ENCODE results near the gene TUBA3E.
"Not testable (repeated sequence)": the region's sequence is repeated elsewhere in the genome, so short reads cannot be mapped to it uniquely, and the experiment has no call there.

TUBA3E gene

GRCh38 chr2:130198343-130198742 lies at the start of gene TUBA3E:
Gene TUBA3E (minus strand): TSS chr2:130198439. CDS start chr2:130198360, 79 bp downstream.
- Mint-ChIP-seq H3K27ac (no peak within 1 kb of the TSS), H3K27me3 (ENCODE audit: low read depth) (no peaks in the 10 kb centered on the region), H3K4me3 (no peak within 1 kb of the TSS), H3K36me3 (ENCODE audit: low read depth) (no peaks in the 10 kb centered on the region), H3K9me3 (no peaks in the 10 kb centered on the region), H3K4me1 (no peaks in the 10 kb centered on the region)
- no peak for TF ChIP-seq CTCF (IDR thresholded peaks at IDR 0.05; ENCODE audit: unreplicated experiment in 3 of 3)

- Mint-ChIP-seq H3K36me3 (ENCODE audit: low read depth) (no peaks in the 10 kb centered on the region), H3K4me1 (no peaks in the 10 kb centered on the region), H3K27ac (no peak overlapping the region), H3K9me3 (no peaks in the 10 kb centered on the region), H3K27me3 (ENCODE audit: low read depth) (peaks cover 4% of the 10 kb centered on the region), H3K4me3 (no peak overlapping the region)
- no peak for TF ChIP-seq CTCF (IDR thresholded peaks at IDR 0.05; ENCODE audit: unreplicated experiment in 3 of 3)
These were observed 48.2 kb upstream of the TUBA3E start for GRCh38 chr2:130246430-130246829.

- no peaks in the 10 kb centered on the region for H3K4me1 Mint-ChIP-seq
- H3K27me3 Mint-ChIP-seq (ENCODE audit: low read depth), result peaks cover 4% of the 10 kb centered on the region
- H3K36me3 Mint-ChIP-seq (ENCODE audit: low read depth), result no peaks in the 10 kb centered on the region
- no peaks in the 10 kb centered on the region for H3K9me3 Mint-ChIP-seq
- H3K4me3 Mint-ChIP-seq, result no peak overlapping the region
- no peak overlapping the region for H3K27ac Mint-ChIP-seq
- TF ChIP-seq CTCF (IDR thresholded peaks at IDR 0.05; ENCODE audit: unreplicated experiment in 3 of 3), result no peak
These were observed 47.7 kb upstream of the TUBA3E start for GRCh38 chr2:130245976-130246375.

- no peaks in the 10 kb centered on the region for H3K36me3 Mint-ChIP-seq (ENCODE audit: low read depth)
- H3K27me3 Mint-ChIP-seq (ENCODE audit: low read depth), result peaks cover 11% of the 10 kb centered on the region
- H3K4me1 Mint-ChIP-seq, result peaks cover 7% of the 10 kb centered on the region
- TF ChIP-seq CTCF (IDR thresholded peaks at IDR 0.05; ENCODE audit: unreplicated experiment in 3 of 3), result no peak
- H3K4me3 Mint-ChIP-seq, result no peak overlapping the region
- H3K27ac Mint-ChIP-seq, result no peak overlapping the region
- H3K9me3 Mint-ChIP-seq, result no peaks in the 10 kb centered on the region
These were observed 45.1 kb upstream of the TUBA3E start for GRCh38 chr2:130243359-130243758.

GRCh38 chr2:130241041-130241707 lies 42.9 kb upstream of the TUBA3E start:
- Mint-ChIP-seq H3K4me1 (peaks cover 7% of the 10 kb centered on the region), H3K27ac (no peak overlapping the region), H3K27me3 (ENCODE audit: low read depth) (peaks cover 8% of the 10 kb centered on the region), H3K9me3 (no peaks in the 10 kb centered on the region), H3K4me3 (no peak overlapping the region), H3K36me3 (ENCODE audit: low read depth) (no peaks in the 10 kb centered on the region)
- no peak for TF ChIP-seq CTCF (IDR thresholded peaks at IDR 0.05; ENCODE audit: unreplicated experiment in 3 of 3)

DNA sequence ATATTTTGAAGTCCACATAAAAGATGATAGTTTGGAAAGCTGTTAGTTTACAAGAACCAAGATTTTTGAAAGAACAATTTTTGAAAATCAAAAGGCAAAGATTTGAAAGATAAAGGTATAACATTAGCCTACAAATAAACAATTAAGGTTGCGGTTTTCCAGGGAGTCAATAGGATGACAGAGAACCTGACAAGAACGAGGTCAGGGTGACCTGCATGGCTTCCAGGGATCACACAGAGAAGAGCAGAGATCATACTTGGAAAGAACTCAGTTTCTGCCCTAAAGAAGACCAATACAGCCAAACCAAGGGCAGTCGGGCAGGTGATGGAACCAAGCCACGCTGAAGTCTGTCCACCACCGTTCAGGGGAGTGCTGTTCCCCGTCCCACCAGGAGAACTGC lies 41.3 kb upstream of the TUBA3E start:
- not testable (repeated sequence) for H3K27me3 Mint-ChIP-seq (ENCODE audit: low read depth); H3K36me3 Mint-ChIP-seq (ENCODE audit: low read depth); H3K4me1 Mint-ChIP-seq; H3K4me3 Mint-ChIP-seq; H3K27ac Mint-ChIP-seq; H3K9me3 Mint-ChIP-seq

GRCh38 chr2:130233066-130233465 lies 34.8 kb upstream of the TUBA3E start:
- H3K9me3 Mint-ChIP-seq; H3K27me3 Mint-ChIP-seq (ENCODE audit: low read depth); H3K36me3 Mint-ChIP-seq (ENCODE audit: low read depth); H3K4me3 Mint-ChIP-seq; H3K4me1 Mint-ChIP-seq; H3K27ac Mint-ChIP-seq: not testable (repeated sequence)

All from nephron (organoid).